Vagina (tissue), 2 donors: ENCODE measurements around the gene BDH1. TPM values are rescaled to one million over a fixed set of nuclear protein-coding genes. Genes with fewer than 3 reads are reported as not detected.
"Not testable (repeated sequence)": the region's sequence is repeated elsewhere in the genome, so short reads cannot be mapped to it uniquely, and the experiment has no call there.

Experiments
- DNase-seq, 2 donors: peaks; one replicate each; pipeline ENCODE4 v3.0.0-alpha.2; 2017; ENCODE audit errors: extremely low spot score in 2 of 2
- H3K27ac ChIP-seq: fragments of 200-600 bp; sonication (generic); one replicate; pipeline ENCODE4 v1.5.1; 2019
- H3K27me3 ChIP-seq: fragments of 200-600 bp; sonication (generic); one replicate; pipeline ENCODE4 v1.5.1; 2019
- H3K36me3 ChIP-seq, 2 donors: fragments of 200-600 bp; sonication (generic); one replicate each; pipeline ENCODE4 v1.5.1; 2017 to 2019
- H3K4me1 ChIP-seq: fragments of 200-600 bp; sonication (generic); one replicate; pipeline ENCODE4 v1.5.1; 2019
- H3K4me3 ChIP-seq, 2 donors: fragments of 200-600 bp; sonication (generic); 1 replicate in 1 of 2; 2 replicates in 1 of 2; pipeline ENCODE4 v1.5.1; 2016 to 2019
- H3K9me3 ChIP-seq: fragments of 200-600 bp; sonication (generic); one replicate; pipeline ENCODE4 v1.5.1; 2019
- CTCF ChIP-seq, 3 experiments: fragments of 450-650 bp in 2 of 3; fragments of 200-600 bp in 1 of 3; sonication (generic) in 1 of 3; IDR thresholded peaks; one replicate each; pipeline ENCODE4 v1.5.1; 2017 to 2019; ENCODE audit warnings: antibody characterized with exemption in 3 of 3, mild to moderate bottlenecking in 2 of 3, moderate library complexity in 2 of 3
- POLR2A ChIP-seq, 2 donors: fragments of 450-650 bp; IDR thresholded peaks; one replicate each; pipeline ENCODE4 v1.6.1; 2017; ENCODE audit warnings: antibody characterized with exemption in 2 of 2, mild to moderate bottlenecking in 2 of 2, moderate library complexity in 2 of 2
- POLR2AphosphoS5 ChIP-seq, 2 donors: sonication (generic); formaldehyde crosslinking; IDR thresholded peaks; one replicate each; pipeline ENCODE4 v1.9.0; 2017; ENCODE audit warnings: antibody characterized with exemption in 2 of 2, mild to moderate bottlenecking in 2 of 2, low read depth in 1 of 2; ENCODE audit not compliant: insufficient read depth in 1 of 2
- intact Hi-C: fragments of 100-400 bp; cut with DNase I; formaldehyde crosslinking; loops from one replicate; pipeline ENCODE4 v1.15.1; 2023
- total RNA-seq: library from RNA; depleted of rRNA; stranded (reverse); fragments of >200 nt; gene quantifications from one replicate; pipeline ENCODE4 v1.2.3, GENCODE V29; 2016

The BDH1 gene
- total RNA-seq, 1 donor from 2014 or later = 30.2 TPM

GRCh38 chr3:197478746-197479668 lies 76.8 kb downstream of the BDH1 start:
- intact Hi-C loops = no loop called here
- TF ChIP-seq CTCF (IDR thresholded peaks at IDR 0.05) (no peak), POLR2AphosphoS5 (IDR thresholded peaks at IDR 0.05; ENCODE audit: insufficient read depth in 1 of 2, low read depth in 1 of 2) (peak in 1 of 2 donors; percentile 14)
- Histone ChIP-seq H3K27ac (no peak overlapping the region), H3K36me3 (no peaks in the 10 kb centered on the region), H3K4me3 (no peak overlapping the region), H3K9me3 (no peaks in the 10 kb centered on the region), H3K27me3 (no peaks in the 10 kb centered on the region), H3K4me1 (no peaks in the 10 kb centered on the region)
- no peak for DNase-seq

GRCh38 chr3:197477816-197478215 lies 78.0 kb downstream of the BDH1 start:
- H3K27me3 ChIP-seq, H3K4me1 ChIP-seq, DNase-seq, H3K36me3 ChIP-seq, H3K4me3 ChIP-seq, intact Hi-C loops, H3K9me3 ChIP-seq, H3K27ac ChIP-seq: not testable (repeated sequence)

GRCh38 chr3:197475997-197476525 lies 79.7 kb downstream of the BDH1 start:
- TF ChIP-seq POLR2A (IDR thresholded peaks at IDR 0.05) = no peak
- TF ChIP-seq CTCF (IDR thresholded peaks at IDR 0.05) = no peak
- no peak for TF ChIP-seq POLR2AphosphoS5 (IDR thresholded peaks at IDR 0.05; ENCODE audit: insufficient read depth in 1 of 2, low read depth in 1 of 2)
- intact Hi-C loops = no loop called here
- DNase-seq = no peak
- Histone ChIP-seq H3K9me3 (no peaks in the 10 kb centered on the region), H3K36me3 (no peaks in the 10 kb centered on the region), H3K4me3 (no peak overlapping the region), H3K27ac (no peak overlapping the region), H3K27me3 (no peaks in the 10 kb centered on the region), H3K4me1 (no peaks in the 10 kb centered on the region)

- Histone ChIP-seq H3K27me3 (no peaks in the 10 kb centered on the region), H3K9me3 (no peaks in the 10 kb centered on the region), H3K36me3 (no peaks in the 10 kb centered on the region), H3K4me3 (no peak overlapping the region), H3K4me1 (no peaks in the 10 kb centered on the region), H3K27ac (no peak overlapping the region)
- DNase-seq = no peak
- TF ChIP-seq CTCF (IDR thresholded peaks at IDR 0.05) = no peak
- TF ChIP-seq POLR2AphosphoS5 (IDR thresholded peaks at IDR 0.05; ENCODE audit: insufficient read depth in 1 of 2, low read depth in 1 of 2) = no peak
- no peak for TF ChIP-seq POLR2A (IDR thresholded peaks at IDR 0.05)
- intact Hi-C loops = no loop called here
Observed at GRCh38 chr3:197475514-197475913, 80.3 kb downstream of the BDH1 start.

GRCh38 chr3:197472151-197472550 lies 83.6 kb downstream of the BDH1 start:
- DNase-seq = no peak
- Histone ChIP-seq H3K4me3 (no peak overlapping the region), H3K36me3 (no peaks in the 10 kb centered on the region), H3K27me3 (no peaks in the 10 kb centered on the region), H3K9me3 (no peaks in the 10 kb centered on the region), H3K27ac (no peak overlapping the region), H3K4me1 (peaks cover 21% of the 10 kb centered on the region)
- intact Hi-C loops = no loop called here
- TF ChIP-seq POLR2AphosphoS5 (IDR thresholded peaks at IDR 0.05; ENCODE audit: insufficient read depth in 1 of 2, low read depth in 1 of 2) (no peak), CTCF (IDR thresholded peaks at IDR 0.05) (no peak), POLR2A (IDR thresholded peaks at IDR 0.05) (no peak)
